GM18873 (cell line): ENCODE data around the gene BSPRY.
A peak's percentile ranks its signal among the peaks of the same experiment; 100 is the strongest.
"Not testable (repeated sequence)": the region's sequence is repeated elsewhere in the genome, so short reads cannot be mapped to it uniquely, and the experiment has no call there.

ENCODE experiments used
- ATAC-seq: cut with Tn5 transposase; IDR thresholded peaks from one replicate; pipeline ENCODE4 v1.9.1; 2021; ENCODE audit warnings: mild to moderate bottlenecking, moderate library complexity, moderate number of reproducible peaks; ENCODE audit not compliant: unreplicated experiment, low FRiP score

Gene BSPRY

DNA sequence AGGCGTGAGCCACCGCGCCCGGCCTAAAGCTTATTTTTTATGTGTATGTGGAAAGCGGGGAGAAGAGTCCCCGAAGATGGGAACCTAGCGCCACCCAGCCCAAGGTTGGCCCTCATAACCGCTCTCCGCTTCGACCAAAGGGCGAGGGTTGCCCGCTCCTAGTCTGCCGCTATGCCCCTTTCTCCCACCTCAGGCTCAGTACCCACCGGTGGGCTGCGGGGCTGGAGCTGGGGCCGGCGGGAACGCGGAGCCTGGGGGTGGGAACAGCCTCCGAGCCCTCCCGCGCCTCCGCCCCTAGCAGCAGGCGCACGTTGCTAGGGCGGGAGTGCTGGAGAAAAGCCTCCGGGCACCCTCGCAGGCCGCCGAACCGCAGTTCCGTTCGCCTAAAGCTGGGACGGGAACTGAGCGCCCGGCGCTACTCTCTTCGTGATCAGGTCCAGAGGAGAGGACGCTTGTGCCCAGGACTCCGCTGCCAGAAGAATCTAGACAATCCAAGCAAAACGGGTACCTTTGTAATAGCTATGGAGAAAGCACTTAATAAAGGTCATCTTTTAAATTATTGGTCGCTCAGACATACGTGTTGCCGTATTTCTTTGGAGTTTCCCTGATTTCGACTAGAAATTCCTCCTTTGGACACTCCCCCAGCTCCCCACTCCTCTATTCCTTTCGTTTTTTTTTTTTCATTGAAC, 9.2 kb upstream of the BSPRY start, which contains the start of gene WDR31:
Gene WDR31 (minus strand): TSS at position 265 of the 689 bp plus-strand sequence. CDS start 8,253 bp downstream, outside the sequence.
- ATAC-seq, result peak; percentile 87

- no peak for ATAC-seq
These were observed 7.5 kb upstream of the BSPRY start for GRCh38 chr9:113341712-113342410.

- no peak for ATAC-seq
These were observed 5.6 kb upstream of the BSPRY start for GRCh38 chr9:113343732-113344231.

- no peak for ATAC-seq
These were observed 4.2 kb upstream of the BSPRY start for GRCh38 chr9:113345190-113345589.

GRCh38 chr9:113345671-113346070, 3.7 kb upstream of the BSPRY start:
- ATAC-seq, result no peak

- no peak for ATAC-seq
These were observed 904 bp upstream of the BSPRY start for GRCh38 chr9:113348437-113348836.

- no peak for ATAC-seq
These were observed 286 bp upstream of the BSPRY start for GRCh38 chr9:113349066-113349444.

DNA sequence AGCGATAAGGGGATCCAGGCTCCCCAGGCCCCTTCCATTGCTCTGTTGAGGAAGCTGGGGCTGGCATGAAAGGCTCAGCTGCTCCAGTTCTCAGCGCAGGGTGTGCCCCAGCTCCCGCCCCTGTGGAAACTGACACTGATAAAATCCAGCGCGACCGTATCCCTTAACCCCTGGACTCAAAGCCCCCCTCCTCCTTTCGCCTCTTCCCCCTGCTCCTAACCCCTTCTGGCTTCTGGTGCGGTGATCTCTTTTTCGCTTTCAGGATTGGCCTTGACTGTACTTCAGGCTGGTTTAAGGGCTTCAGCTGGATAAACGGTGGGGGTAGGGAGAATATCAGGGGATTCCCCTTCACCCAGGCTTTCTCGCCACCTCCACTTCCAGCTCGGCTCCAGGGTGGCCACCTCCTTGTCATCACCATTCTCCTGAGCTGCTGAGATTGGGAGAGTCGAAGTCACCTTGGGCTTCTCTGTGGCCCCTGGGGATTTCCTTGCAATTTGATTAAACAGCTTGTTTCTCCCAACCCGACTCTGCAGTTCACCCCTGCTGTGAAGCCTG, 843 bp downstream of the BSPRY start:
- ATAC-seq, result no peak

GRCh38 chr9:113350937-113351336, 1.6 kb downstream of the BSPRY start:
- no peak for ATAC-seq

DNA sequence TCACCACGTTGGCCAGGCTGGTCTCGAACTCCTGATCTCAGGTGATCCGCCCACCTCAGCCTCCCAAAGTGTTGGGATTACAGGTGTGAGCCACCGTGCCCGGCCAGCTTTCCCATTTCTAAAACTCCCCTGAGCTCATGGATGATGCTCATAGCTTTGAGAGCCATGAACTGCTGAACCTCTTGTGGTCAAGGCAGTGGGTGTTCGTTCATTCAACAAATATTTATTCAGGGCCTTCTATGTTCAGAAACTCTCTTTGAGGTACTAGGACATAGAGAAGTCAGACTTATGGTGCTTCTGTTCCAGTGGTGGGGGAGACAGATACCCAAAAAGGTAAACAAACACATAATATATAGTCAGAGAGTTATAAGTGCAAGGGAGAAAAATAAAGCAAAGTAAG, 2.7 kb downstream of the BSPRY start:
- no peak for ATAC-seq

- ATAC-seq, result no peak
These were observed 3.1 kb downstream of the BSPRY start for GRCh38 chr9:113352411-113352810.

DNA sequence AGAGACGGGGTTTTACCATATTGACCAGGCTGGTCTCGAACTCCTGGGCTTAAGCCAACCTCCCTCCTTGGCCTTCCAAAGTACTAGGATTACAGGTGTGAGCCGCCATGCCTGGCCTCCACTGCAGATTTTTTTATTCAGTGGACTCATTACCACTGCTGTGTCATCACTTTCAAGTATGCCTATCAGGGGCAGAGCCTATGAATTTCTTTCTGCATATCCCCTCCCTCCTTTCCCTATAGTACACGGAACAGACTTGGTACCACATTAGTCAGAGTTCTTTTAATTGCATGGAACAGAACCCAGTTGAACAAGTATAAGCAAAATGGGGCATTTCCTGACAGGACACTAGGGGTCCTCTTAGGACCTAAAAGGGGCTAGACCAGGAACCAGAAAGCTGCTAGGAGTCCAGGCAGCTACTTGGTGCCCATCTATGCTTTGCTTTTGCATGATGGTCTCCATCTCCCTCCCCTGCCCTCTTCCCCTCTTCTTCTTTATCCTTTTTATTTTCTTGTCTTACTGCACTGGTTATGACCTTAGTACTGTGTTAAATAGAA, 5.8 kb downstream of the BSPRY start:
- no peak for ATAC-seq

DNA sequence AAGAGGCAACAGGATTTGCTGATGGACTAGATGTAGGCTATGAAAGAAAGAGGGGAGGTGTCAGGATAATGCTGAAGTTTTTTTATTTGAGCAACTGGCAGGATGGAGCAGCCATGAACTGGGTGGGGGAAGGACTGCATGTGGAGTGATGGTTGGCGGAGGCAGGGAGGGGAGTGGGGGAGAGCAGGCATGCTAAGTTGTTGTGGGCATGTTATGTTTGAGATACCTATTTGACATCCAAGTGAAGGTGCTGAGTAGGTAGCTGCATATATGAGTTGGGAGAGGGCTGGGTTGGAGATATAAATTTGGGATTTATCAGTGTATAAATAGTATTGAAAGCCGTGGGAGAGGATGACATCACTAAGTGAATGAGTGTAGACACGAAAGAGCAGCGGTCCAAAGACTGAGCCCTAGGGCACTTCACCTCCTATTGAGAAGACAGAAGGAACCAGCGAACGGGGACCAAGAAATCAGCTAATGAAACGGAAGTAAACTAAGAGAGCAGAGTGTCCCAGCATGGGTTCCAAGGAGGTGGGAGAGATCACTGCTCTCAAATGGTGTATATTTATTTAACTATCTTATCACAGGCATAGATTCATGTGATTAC, 7.4 kb downstream of the BSPRY start:
- ATAC-seq, result no peak

GRCh38 chr9:113359385-113359784, 10.0 kb downstream of the BSPRY start:
- no peak for ATAC-seq

DNA sequence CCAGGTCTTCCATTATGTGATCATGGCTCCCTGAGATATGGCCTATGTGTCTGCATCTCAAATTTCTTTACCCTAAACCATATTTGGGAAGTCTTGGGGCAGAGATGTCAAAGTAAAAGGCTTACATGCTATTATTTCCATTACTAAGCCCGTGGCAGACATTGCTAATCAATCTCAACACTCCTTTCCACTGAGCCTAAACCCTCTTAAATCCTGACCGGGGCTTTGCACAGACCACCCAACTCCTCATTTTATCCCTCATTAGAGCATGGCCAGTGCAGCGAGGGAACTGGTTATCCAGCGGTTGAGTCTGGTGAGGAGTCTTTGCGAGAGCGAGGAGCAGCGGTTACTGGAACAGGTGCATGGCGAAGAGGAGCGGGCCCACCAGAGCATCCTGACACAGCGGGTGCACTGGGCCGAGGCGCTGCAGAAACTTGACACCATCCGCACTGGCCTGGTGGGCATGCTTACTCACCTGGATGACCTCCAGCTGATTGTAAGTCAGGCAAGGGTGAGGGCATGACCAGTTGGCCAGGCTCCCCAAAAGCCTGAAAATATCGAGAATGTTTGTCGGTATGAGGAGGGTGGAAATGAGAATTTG, 11.0 kb downstream of the BSPRY start:
- no peak for ATAC-seq

GRCh38 chr9:113361304-113362018, 12.1 kb downstream of the BSPRY start:
- no peak for ATAC-seq

DNA sequence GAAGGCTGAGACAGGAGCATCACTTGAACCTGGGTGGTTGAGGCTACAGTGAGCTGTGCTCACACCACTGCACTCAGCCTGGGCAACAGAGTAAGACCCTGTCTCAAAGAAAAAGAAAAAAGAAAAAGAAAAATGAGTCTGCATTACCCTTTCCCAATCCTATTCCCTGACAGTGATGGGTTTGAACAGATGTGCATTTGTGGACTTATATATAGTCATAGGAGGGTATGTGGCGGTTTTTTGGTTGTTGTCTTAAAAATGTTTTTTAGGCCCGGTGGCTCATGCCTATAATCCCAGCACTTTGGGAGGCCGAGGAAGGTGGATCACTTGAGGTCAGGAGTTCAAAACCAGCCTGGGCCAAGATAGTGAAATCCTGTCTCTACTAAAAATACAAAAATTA, 14.0 kb downstream of the BSPRY start:
- ATAC-seq, result no peak

DNA sequence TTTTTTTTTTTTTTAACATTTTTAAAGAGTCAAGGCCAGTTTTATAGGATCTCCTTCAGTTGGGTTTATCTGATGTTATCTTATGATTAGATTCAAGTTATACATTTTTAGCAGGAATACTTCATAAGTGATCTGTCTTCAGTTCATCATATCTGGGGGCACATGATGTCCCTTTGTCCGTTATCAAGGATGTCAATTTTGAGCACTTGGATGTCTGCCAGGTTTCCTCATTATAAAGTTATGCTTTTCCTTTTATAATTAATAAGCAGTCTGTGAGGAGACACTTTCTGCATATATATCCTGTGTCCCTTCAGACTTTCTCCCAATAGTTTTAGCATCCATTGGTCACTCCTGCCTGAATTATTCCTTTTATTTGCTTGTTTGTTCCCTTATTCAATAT, 15.6 kb downstream of the BSPRY start:
- ATAC-seq, result no peak

DNA sequence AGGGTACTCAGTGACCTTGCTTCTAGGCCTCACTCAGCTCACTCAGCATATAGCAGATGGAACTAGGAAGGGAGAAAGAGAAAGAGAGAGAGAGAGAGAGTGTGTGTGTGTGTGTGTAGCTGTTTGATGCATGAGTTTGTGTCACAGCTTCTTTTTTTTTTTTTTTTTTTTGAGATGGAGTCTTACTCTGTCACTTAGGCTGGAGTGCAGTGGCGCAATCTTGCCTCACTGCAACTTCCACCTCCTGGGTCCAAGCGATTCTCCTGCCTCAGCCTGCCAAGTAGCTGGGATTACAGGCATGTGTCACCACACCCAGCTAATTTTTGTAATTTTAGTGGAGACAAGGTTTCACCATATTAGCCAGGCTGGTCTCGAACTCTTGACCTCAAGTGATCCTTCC, 16.3 kb downstream of the BSPRY start:
- ATAC-seq, result not testable (repeated sequence)
